ENCODE data around the gene MARS1. TPM values are rescaled to one million over a fixed set of nuclear protein-coding genes. Genes with fewer than 3 reads are reported as not detected.
"Not testable (repeated sequence)": the region's sequence is repeated elsewhere in the genome, so short reads cannot be mapped to it uniquely, and the experiment has no call there.

MARS1 gene
- total RNA-seq: 73.1 TPM
- long read RNA-seq, transcript MARS-201 (21 exons, 2,905 nt): major isoform, 134 of 169 reads
- long read RNA-seq, partial matches to known transcripts: 10 of 169 reads
- long read RNA-seq, other reads (novel, unspliced or antisense): 25 of 169 reads

- intact Hi-C loops (cut with micrococcal nuclease): no loop called here
- Histone ChIP-seq H3K36me3 (peaks cover 40% of the 10 kb centered on the region), H3K9me3 (replicated peaks) (no peaks in the 10 kb centered on the region), H3K27ac (replicated peaks) (peak within 1 kb of the TSS; percentile 78), H3K4me3 (peak within 1 kb of the TSS; percentile 98), H3K27me3 (ENCODE audit: low read depth) (peaks cover 5% of the 10 kb centered on the region), H3K4me1 (peaks cover 25% of the 10 kb centered on the region)
- no peak for TF ChIP-seq CTCF (IDR thresholded peaks at IDR 0.05; ENCODE audit: borderline replicate concordance)
- peak; percentile 93 for DNase-seq
Measured at GRCh38 chr12:57487597-57488401, at the start of gene MARS1. MARS1 (plus strand) TSS chr12:57488068; CDS start chr12:57488091, 23 bp downstream.

DNA sequence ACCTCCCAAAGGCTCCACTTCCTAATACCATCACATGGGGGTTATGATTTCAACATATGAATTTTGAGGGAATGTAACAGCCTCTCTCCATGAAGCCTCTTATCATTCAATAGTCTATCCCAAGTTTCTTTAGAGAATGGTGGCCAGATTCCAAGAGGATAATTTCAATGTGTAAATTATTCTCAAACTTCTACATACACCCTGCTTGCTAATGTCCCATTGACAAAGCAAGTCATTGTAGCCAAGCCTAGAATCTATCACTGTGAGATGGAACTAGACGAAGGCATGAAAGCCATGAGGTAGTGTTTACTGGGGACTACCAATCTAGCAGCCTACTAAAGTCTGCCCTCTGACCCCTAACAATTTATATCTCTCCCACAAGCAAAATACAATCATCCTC, 49.5 kb upstream of the MARS1 start:
- Histone ChIP-seq H3K4me3 (no peak overlapping the region), H3K9me3 (replicated peaks) (peaks cover 17% of the 10 kb centered on the region), H3K27me3 (ENCODE audit: low read depth) (no peaks in the 10 kb centered on the region), H3K27ac (replicated peaks) (no peak overlapping the region), H3K4me1 (no peaks in the 10 kb centered on the region), H3K36me3 (no peaks in the 10 kb centered on the region)
- no peak for TF ChIP-seq CTCF (IDR thresholded peaks at IDR 0.05; ENCODE audit: borderline replicate concordance)
- intact Hi-C loops (cut with micrococcal nuclease): no loop called here
- DNase-seq: no peak

DNA sequence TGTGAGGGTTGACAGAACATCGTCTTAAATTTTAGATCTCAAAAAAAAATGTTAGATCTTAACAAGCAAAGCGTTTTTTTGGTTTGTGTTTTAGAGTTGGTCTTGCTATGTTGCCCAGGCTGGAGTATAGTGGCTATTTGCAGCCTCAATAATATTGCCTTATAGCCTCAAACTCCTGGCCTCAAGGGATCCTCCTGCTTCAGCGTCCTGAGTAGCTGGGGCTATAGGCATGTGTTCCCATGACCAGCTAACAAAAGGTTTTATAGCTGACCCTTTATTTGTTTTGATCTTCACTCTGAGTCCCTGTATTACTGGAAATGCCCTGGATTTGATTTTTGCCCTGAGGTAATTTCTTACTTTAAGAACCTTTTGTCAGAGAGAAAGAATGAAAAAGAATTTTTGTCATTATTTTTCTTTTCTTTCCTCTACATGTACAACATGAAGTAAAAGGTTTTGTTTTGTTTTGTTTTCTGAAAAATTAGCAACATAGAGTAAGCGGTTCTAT, 48.1 kb upstream of the MARS1 start:
- Histone ChIP-seq H3K36me3 (no peaks in the 10 kb centered on the region), H3K9me3 (replicated peaks) (peaks cover 17% of the 10 kb centered on the region), H3K27ac (replicated peaks) (no peak overlapping the region), H3K4me3 (no peak overlapping the region), H3K27me3 (ENCODE audit: low read depth) (no peaks in the 10 kb centered on the region), H3K4me1 (no peaks in the 10 kb centered on the region)
- intact Hi-C loops (cut with micrococcal nuclease): no loop called here
- TF ChIP-seq CTCF (IDR thresholded peaks at IDR 0.05; ENCODE audit: borderline replicate concordance): no peak
- DNase-seq: no peak

DNA sequence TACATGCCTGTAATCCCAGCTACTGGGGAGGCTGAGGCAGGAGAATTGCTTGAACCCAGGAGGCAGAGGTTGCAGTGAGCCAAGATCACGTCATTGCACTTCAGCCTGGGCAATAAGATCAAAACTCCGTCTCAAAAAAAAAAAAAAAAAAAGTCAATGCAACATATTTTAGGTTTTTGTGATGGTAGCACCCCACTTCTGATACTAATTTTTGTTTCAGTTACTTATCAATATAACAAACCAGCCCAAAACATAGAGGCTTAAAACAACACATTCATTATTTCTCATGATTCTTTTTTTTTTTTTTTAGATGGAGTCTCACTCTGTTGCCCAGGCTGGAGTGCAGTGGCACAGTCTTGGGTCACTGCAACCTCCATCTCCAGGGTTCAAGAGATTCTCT, 46.5 kb upstream of the MARS1 start:
- peaks cover 17% of the 10 kb centered on the region for H3K9me3 ChIP-seq (replicated peaks)
- H3K36me3 ChIP-seq; DNase-seq; H3K4me1 ChIP-seq; H3K4me3 ChIP-seq; H3K27me3 ChIP-seq (ENCODE audit: low read depth); intact Hi-C loops (cut with micrococcal nuclease); H3K27ac ChIP-seq (replicated peaks): not testable (repeated sequence)

DNA sequence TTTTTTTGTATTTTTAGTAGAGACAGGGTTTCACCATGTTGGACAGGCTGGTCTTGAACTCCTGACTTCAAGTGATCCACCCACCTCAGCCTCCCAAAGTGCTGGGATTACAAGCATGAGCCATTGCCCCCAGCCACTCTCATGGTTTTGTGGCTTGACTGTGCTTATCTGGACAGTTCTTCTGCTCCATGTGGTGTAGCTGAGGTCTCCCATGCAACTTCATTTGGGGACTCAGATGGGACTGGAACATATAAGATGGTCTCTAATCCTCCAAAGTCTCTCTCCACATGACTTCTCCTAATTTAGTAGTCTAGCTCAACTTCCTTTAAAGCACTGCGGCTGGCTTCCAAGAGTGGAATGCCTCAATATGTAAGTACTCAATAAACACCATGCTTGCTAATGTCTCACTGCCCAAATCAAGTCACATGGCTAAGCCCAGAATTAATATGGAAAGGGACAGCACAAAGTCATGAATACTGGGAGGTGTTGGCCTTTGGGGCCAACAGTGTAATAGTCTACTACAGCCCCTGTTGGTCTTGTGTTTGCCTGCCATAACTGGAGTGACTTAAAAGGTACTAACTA, 45.9 kb upstream of the MARS1 start:
- no peaks in the 10 kb centered on the region for H3K36me3 ChIP-seq
- H3K4me1 ChIP-seq: no peaks in the 10 kb centered on the region
- intact Hi-C loops (cut with micrococcal nuclease): no loop called here
- H3K9me3 ChIP-seq (replicated peaks): peaks cover 17% of the 10 kb centered on the region
- no peak overlapping the region for H3K4me3 ChIP-seq
- no peak overlapping the region for H3K27ac ChIP-seq (replicated peaks)
- no peaks in the 10 kb centered on the region for H3K27me3 ChIP-seq (ENCODE audit: low read depth)
- TF ChIP-seq CTCF (IDR thresholded peaks at IDR 0.05; ENCODE audit: borderline replicate concordance): no peak
- DNase-seq: no peak

- H3K36me3 ChIP-seq; H3K4me3 ChIP-seq; intact Hi-C loops (cut with micrococcal nuclease); H3K27me3 ChIP-seq (ENCODE audit: low read depth); H3K27ac ChIP-seq (replicated peaks); H3K4me1 ChIP-seq; DNase-seq: not testable (repeated sequence)
- H3K9me3 ChIP-seq (replicated peaks): peaks cover 17% of the 10 kb centered on the region
Measured at GRCh38 chr12:57444337-57444736, 43.5 kb upstream of the MARS1 start.

All from left ventricle myocardium inferior (tissue), 1 donor.